Suppressor macrophage treated with lipopolysaccharide for 1 hour (primary cell): ENCODE results near the gene TTC28.

ENCODE experiments used
- DNase-seq, 3 donors: peaks; one replicate each; pipeline ENCODE4 v3.0.0-alpha.2; 2020 to 2022

TTC28 gene

DNA sequence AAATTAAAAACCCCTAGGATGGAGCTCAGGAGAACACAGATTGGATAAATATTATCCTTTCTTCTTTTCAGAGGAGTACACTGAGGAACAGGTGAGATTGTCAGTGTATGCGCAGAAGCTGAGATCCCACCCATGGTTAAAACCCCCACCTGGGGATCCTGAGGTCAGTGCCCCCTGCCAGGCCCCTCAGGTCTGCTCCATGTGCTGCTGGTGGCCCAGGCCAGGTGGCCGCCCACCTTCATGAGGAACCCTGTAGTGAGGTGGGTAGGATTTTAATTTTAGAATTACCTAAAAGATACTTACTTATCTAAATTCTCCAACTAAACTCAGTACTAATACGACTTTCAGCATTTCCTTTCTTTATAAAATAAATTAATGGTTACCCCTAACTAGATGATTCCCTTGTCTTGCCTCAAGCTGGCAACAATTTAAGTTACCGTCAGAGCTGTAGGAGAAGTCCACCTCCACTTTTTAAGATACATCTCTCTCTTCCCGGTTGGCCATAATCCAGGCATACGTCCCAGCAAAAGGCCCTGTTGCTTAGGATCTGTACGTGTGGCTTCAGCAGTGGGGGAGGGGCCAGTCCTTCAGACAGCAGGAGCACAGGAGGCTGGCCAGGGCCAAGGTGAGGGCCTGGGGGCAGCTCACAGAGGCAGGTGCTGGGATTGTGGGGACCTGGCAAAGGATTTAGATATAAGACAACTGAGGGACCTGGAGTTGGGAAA lies 699.1 kb downstream of the TTC28 start:
- no peak for DNase-seq

DNA sequence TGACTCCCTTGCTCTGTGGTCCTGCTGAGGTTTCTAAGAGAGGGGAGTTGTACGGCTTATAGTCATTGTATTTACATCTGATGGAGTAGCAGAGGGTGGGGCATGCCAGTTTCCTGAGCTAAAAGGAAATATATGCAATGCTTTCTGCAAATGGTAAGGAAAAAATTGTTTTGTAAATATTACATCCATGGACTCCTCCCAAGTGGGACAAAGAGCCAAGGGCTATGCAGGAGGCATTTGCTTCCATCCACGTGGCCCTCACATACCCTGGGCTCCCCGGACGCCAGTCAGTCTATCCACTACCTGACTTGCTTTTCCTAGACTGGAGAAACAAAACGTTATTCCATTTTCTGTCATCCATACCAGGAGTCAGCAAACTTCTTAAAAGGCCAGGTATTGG lies 700.8 kb downstream of the TTC28 start:
- DNase-seq: no peak

DNA sequence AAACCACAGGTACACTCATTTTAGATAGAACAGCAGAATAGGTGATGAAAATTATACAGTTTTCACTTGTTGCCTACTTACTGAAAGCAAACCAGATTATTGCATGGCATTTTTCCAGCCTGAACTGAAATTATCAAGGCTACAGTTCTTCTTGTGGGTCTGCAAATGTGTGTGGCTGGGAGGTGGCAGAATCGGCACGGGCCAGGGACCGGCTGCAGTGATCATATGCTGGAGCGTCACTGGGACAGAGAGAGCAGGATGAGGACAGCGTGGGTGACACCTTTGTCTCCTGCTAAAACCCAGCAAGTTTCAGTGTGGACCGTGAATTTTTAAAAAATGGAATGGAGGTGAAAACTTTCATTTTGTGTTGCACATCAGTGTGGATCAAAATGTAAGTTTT lies 701.3 kb downstream of the TTC28 start:
- no peak for DNase-seq

DNA sequence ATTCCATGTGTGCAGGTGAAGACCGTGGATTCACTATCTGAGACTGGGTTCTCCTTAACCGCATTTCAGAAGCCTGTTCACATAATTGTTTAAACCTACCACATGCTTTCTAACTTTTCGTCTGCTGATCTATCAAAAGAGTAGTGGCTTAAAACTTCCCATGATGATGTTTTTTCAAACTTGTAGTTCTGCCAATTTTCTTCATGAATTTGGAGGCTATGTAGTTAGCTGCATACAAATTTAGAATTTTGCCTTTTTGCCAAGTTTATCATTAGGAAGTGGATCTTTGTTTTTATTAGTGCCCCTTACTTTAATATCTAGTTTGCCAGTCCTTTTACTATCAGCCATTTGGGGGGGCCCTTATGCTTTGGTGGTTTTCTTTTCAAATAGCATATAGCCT lies 703.1 kb downstream of the TTC28 start:
- no peak for DNase-seq

DNA sequence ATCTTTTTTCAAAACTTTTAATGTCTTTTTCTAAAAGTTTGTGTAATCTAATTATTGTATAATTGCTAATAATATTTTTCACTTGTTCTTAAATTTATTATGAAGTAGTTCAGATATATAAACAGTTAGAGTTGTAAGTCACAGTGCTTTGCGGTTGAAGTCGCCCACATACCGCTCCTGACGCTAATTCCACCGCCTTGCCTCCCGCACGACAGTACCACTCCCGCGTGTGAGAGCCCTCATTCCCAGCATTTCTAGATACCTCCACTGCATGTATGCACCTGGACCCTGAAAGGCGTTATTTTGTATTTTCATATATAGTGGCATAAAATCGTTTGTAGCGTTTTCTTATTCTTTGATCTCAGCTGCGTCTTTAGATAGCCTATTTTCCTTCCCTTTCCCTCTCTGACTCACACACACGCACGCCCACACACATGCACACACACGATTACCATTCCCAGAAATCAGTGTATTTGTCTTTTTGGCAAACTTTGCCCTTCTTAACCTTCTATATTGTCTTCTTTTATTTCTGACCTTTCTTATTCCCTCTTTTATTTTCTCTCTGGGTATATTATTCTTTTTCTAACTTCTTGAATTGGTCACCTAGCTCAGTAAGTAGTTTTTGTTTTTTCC lies 704.1 kb downstream of the TTC28 start:
- peak; percentile 22 to 39 (median 35) for DNase-seq

DNA sequence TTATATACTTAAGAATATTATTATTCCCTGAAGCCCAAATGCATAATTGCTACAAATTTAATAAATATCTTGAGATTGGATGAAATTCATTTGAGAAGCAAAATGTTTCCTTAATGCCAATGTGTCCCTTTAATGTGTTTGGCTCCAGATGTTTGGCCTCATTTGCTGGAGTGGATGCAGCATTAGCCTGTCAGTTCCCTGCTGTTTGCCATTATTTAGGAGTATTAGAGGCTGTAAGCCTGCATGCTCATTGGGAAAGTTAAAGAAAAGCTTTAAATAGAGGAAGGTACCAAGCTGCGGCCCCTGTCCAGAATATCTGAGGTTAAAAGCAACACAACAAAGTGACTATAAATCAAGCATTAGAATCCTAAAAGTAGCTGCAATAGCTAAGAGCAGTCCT lies 705.8 kb downstream of the TTC28 start:
- DNase-seq: no peak

DNA sequence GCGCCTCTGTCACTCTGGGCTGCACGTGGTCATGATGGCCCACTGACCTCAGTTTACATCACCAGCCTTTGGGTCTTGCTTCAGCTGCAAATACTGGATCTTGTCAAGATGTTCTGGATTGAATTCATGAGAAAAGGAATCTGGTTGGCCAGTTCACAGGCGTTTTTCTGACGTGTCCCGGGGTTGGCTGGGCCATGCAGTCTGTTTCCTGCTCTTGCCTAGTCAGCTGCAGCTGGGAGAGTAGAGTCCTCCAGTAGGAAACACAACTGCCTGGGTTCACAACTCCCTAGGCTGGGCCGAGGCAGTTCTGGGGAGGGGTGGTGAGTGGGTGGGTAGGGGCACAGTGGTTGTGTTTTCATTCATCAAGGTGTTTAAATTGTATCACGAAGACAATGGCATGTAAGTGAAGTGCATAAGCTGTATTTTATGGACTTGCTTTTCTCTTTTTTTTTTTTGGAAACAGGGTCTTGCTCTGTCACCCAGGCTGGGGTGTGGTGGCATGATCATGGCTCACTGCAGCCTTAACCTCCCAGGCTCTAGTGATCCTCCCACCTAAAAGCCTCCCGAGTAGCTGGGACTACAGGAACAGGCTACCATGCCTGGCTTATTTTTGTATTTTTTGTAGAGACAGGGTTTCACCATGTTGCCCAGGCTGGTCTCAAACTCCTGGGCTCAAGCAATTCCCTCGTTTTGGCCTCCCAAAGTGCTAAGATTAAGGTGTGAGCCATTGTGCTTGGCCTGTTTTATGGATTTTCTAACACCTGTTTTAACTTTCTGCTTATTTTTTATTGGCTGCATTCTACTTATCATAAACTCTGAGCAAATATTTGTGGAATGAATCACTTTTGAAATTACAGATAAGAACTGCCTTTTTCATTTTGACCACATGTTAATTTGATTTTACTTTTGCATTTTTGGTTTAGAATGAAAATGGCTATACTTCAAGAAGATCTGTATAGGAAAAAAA lies 706.6 kb downstream of the TTC28 start:
- DNase-seq: no peak

DNA sequence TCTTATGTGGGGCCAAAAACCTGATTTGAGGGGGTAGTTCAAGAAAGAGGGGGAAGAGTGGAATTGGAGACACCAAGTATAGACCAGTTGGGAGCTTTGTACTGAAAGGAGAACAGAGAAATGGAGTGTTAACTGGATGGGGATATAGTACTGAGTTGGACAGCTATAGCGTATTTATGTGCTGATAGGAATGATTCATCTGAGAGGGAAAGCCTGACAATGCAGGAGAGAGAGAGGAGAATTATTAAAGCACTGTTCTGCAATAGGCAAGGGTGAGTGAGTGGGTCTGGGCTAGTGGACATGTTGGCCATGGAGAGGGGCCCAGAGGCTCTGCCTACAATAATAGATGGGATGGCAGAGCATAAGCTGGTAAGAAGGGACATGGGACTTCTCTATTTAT lies 707.7 kb downstream of the TTC28 start:
- no peak for DNase-seq

DNA sequence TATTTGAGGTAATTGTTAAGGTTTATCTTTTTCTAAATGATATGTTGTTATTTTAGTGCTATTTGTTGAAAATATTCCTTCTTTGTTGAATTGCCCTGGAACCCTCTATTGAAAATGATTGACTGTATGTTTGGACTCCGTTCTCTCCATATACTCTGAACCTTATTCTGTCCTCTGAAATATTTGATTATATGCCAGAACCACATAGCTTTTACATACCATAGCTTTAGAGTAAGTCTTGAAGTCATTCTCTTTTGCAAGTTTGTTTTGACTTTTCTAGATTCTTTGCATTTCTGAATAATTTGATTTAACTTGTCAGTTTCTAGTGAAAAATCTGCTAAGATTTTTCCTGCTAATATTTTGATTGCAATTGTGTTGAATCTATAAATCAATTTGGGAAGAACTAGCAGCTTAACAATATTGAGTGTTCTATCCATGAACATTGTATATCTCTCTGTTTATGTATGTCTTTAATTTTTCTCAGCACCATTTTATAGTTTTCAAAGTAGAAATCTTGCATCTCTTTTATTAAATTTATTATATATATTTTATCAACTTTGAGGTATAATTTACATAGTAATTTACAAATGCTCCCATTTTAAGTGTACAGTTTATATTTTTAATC lies 708.9 kb downstream of the TTC28 start:
- no peak for DNase-seq

DNA sequence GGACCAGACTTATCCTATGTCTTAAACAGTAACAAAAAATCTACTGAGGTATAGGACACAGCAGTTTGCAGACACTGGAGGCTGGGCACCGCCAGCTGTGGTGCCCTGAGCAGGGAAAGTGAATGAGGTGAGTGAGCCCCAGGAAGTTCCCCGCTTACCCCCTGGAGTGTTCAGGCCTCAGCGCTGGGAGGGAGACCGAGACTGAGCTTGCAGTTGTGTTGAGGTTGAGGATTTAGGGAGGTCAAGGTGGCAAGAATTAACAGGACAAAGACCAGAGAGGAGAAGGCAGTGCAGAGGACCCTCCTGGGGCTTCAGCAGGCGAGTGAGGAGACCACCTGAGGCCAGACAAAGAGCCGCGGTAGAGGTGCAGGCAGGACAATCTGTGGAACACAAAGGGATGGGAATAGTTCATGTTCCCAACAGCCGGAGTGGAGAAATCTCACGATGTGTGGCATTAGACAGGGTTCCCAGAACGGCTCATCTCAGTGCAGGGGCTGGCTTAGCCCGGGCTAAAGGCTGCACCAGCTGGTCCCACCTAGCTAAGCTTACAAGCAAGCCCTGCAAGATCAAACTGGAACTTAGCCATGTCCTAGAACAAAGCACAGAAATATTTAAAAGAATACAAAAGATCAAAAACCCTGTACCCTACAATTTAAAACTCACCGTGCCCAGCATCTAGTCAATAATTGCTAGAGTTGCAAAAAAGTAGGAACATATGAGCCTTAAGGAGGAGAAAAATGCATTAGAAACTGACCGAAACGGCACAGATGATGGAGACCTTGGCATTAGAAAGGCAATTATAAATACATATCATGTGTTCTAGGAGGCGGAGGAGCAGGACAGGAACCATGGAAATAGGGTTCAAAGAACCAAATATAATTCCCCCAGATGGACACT lies 713.2 kb downstream of the TTC28 start:
- DNase-seq: no peak

DNA sequence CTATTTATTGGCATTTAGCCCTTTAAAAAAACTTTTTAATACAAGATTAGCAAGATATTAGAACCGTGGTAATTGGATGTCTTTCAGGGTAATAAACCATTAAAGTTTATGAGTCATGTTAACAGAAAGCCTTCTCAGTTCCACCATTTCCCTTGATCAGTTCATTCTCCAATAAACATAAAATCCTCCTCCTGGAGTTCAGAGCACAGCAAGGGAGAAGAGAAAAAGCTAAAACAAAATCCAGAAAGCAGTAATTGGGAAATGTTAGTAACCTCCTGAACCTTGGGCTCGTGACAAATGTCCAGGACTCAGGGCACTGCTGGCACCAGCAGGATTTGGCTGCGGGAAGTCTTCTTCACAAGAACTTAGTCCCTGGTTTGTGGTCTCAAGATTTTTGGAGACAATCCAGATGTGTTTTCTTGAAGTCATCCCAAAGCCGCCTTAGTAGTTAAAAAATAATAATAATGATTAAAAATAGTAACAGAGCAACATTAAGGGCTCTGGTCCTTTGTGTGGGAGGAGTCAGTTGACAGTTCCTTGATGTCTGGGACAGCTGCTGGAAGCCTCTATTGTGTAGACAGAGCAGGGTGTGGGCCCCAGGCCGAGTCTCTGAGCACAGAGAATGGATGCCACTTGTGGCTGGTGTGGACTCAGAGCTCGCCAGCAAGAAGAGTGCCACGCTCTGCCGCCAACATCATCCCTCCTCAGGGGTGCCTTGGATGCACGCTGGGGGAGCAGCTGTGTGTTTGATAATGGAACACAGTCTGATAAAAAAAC lies 717.2 kb downstream of the TTC28 start:
- no peak for DNase-seq

DNA sequence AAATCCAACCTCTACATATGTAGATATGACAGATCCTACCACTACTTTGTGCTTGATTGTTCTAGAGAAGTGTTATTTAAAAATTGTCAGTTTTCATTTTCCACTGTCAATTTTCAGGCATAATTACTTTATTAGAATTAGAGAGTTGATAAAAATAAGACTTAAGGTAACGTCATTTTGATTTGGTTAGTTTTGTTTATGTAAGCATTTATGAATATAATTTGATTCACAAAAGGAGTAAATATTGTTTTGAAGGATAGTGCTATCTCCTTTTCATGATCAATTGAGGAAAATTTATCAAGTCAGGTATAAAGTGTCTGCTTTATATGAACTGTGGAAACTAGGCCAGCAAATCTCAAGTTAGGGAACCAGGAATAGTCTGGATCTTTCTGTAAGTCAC lies 718.0 kb downstream of the TTC28 start:
- no peak for DNase-seq

DNA sequence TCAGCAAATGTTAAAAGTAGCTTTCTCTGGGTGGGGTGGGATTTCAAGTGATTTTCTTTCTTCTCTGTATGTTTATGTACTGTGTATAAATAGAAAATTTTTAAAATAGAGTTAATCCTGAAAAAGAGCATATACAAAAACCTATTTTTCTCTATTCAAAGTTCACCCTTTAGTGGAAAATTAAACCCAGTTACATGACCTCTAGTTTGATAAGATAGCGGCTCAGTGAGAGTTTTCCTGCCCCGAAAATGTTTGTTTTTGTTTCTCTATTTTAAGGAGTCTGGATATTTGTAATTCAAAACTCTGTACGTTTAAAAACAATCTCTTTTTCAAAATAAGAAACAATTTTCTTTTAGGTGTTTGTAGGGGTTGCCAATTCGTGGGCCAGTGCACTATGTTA lies 718.5 kb downstream of the TTC28 start:
- no peak for DNase-seq

DNA sequence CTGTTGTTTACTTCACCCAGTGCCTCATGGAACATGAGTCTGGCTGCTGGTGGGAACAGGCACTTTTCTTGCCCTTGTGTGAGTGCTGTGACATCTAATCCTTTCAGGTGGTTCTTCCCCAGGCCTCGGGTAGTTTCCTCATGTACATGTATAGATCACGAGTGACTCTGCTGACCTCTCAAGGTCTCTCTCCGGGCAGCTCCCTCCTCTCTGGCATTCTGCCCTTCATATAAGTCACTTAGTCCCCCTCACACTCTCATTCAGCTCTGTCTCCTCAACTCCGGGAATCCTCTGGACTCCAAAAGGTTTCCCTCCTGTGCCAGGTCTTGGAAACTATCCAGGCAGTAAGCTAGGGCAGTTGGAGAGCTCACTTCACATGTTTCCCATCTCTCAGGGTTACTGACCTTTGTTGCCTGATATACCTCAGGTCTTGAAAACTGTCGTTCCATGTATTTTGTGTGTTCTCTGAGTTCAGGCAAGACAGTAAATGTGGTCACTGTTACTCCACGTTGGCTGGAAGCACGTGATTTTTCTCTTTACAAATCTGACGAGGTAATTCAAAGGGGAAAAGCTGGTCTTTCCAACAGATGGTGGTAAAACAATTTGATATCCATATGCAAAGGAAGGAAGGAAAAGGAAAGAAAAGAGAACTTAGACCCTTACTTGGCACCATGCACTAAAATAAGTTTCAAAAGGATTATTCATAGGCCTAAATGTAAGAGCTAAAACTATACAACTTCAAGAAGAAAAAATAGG lies 720.1 kb downstream of the TTC28 start:
- no peak for DNase-seq

DNA sequence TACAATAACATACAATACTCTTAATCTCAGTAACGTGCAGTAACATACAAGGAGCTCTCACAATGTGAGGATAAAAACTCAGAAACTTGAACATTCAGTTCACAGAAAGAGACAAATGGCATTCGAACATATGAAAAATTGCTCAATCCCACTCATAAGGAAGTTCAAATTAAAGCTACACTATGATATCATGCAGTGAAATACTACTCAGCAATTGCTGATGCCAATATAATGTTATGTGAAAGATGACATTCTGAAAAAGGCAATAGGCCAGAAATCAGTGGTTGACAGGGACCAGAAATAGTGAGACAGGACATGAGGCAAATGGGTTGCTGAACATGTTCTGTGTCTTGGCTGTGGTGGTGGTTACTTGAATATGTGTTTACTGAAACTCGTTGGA lies 726.9 kb downstream of the TTC28 start:
- peak; percentile 37 to 75 (median 72) for DNase-seq

DNA sequence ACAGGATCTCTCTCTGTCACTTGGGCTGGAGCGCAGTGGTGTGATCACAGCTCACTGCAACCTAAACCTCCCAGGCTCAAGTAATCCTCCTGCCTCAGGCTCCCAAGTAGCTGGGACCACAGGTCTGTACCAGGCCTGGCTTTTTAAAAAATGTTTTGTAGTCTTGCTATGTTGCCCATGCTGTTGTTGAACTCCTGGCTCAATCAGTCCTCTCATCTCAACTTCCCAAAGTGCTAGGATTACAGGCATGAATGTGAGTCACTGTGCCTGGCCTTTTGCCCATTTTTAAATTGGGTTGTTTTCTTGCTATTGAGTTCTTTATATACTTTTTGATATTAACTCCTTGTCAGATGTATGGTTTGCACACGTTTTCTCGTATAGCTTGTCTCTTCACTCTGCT lies 727.5 kb downstream of the TTC28 start:
- peak; percentile 63 to 68 (median 63) for DNase-seq

DNA sequence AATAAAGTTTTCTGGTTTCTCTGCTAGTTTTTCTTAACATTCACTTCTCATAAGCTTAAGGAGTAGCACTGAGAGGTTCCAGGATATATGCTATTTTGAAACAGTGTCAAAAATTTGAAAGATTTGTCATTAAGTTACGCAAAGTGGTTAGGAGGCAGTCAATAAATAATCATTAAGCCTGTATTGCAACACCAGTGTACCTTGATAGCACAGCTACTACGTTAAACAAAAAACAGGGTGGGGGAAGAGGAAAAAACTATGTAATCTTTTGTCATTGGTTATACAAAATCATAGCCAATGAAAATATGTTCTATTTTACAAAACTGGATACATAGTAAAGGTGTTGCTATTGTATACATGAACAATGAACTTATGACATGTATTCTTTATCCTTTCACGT lies 730.2 kb downstream of the TTC28 start:
- DNase-seq: no peak

DNA sequence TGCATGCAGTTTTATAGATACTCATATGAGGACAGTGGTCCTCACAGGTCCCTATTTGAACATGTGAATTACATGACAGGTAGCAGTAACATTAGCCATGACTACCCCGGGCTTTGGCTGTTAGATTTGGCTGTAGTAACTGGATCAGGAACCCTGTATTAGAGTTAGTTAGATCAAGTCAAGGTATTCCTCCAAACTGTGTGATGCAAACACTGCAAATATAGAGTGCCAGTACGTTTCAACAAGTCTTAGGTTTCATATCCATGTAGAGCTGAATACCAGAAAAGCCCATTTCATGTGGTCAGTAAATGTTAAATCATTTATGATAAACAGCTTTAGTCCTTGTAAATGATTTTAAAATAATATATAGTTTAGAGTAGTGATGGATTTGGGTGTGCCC lies 731.1 kb downstream of the TTC28 start:
- no peak for DNase-seq

DNA sequence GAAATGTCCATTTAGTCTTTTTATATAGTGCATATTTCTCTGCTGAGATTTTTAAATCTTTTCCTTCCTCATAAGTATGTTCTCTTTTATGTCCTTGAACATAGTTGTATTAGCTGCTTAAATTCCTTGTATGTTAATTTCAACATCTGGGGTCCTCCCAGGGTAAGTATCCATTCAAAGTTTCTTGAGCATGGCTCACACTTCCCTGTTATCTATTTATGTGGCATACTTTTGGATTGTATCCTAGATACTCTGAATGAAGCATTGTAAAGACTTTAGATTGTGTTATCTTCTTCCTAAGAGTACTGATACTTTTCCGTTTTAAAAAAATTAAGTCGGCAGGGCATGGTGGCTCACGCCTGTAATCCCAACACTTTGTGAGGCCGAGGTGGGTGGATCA lies 732.2 kb downstream of the TTC28 start:
- no peak for DNase-seq

DNA sequence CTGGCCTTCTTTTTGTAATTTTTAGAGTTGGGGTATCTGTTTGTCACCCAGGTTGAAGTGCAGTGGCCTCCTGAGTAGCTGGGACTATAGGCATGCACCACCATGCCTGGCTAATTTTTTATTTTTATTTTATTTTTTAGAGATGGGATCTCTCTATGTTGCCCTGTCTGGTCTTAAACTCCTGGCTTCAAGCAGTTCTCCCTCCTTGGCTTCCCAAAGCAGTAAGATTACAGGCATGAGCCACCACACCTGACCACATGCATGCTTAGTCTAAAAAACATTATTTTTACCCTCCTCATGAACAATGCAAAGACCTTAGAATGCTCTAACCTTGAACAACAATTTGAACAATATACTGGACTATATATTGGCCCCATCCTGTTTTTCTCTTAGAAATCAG lies 738.5 kb downstream of the TTC28 start:
- DNase-seq: no peak

DNA sequence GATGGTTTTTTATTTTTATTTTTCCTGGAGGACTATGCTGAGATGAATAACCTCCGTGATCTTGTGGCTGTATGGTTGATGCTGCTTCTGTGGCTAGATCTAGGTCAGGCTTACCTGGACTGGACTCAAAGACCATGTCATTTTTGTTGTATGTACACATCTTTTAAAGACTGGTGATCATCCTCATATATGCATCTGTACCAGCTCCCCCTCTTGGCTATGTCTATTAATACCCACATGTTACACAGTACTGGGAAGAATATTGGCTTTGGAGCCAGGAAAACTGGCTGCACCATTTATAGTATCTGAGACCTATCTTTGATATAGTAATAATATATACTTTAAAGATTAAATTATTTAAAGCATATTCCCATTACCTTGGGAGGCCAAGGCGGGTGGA lies 742.2 kb downstream of the TTC28 start:
- DNase-seq: peak in 2 of 3 donors; percentile 7 to 23
